ENCODE measurements around the gene GJA4. TPM values are rescaled to one million over a fixed set of nuclear protein-coding genes. Genes with fewer than 3 reads are reported as not detected.

The GJA4 gene
- total RNA-seq, 1 donor from 2014 or later: 22.3 TPM

DNA sequence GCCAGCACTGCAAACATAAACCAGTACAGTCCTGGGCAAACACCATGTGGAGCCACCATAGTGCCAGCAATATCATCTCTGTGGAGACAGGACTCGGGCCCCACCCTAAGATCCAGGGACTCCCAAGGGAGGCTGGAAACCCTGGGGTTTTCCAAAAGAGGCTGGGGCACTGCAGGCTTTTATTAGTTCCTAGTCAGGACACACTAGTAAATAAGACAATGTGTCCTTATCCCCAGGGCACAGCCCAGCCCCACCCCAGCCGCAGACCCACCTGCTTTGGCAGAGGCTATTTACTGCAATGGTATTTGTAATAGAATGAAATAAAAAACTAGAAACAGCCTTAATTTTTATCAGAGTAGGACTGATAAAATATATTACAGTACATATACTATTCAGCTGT lies 12.3 kb upstream of the GJA4 start:
- DNase-seq (ENCODE audit: low read depth, low spot score): no peak
- Mint-ChIP-seq H3K36me3 (ENCODE audit: low read depth) (no peaks in the 10 kb centered on the region), H3K9me3 (no peaks in the 10 kb centered on the region), H3K4me3 (no peak overlapping the region), H3K27me3 (ENCODE audit: low read depth) (peaks cover 79% of the 10 kb centered on the region), H3K4me1 (peaks cover 4% of the 10 kb centered on the region), H3K27ac (ENCODE audit: unreplicated experiment) (no peak overlapping the region)
- TF ChIP-seq, protein P1, sequence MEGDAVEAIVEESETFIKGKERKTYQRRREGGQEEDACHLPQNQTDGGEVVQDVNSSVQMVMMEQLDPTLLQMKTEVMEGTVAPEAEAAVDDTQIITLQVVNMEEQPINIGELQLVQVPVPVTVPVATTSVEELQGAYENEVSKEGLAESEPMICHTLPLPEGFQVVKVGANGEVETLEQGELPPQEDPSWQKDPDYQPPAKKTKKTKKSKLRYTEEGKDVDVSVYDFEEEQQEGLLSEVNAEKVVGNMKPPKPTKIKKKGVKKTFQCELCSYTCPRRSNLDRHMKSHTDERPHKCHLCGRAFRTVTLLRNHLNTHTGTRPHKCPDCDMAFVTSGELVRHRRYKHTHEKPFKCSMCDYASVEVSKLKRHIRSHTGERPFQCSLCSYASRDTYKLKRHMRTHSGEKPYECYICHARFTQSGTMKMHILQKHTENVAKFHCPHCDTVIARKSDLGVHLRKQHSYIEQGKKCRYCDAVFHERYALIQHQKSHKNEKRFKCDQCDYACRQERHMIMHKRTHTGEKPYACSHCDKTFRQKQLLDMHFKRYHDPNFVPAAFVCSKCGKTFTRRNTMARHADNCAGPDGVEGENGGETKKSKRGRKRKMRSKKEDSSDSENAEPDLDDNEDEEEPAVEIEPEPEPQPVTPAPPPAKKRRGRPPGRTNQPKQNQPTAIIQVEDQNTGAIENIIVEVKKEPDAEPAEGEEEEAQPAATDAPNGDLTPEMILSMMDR (conservative IDR thresholded peaks at IDR 0.05): no peak

- H3K36me3 Mint-ChIP-seq (ENCODE audit: low read depth): no peaks in the 10 kb centered on the region
- peak within 1 kb of the TSS; percentile 13 for H3K4me3 Mint-ChIP-seq
- no peak within 1 kb of the TSS for H3K27ac Mint-ChIP-seq (ENCODE audit: unreplicated experiment)
- no peaks in the 10 kb centered on the region for H3K9me3 Mint-ChIP-seq
- TF ChIP-seq, protein P1 (conservative IDR thresholded peaks at IDR 0.05): no peak
- DNase-seq (ENCODE audit: low read depth, low spot score): no peak
- H3K4me1 Mint-ChIP-seq: peaks cover 4% of the 10 kb centered on the region
- H3K27me3 Mint-ChIP-seq (ENCODE audit: low read depth): peaks cover 81% of the 10 kb centered on the region
These were observed 11.5 kb upstream of the GJA4 start, which contains the start of gene GJB3 for GRCh38 chr1:34781071-34781843. GJB3 (plus strand) TSS chr1:34781214; CDS start chr1:34784763, 3,549 bp downstream.

- H3K4me1 Mint-ChIP-seq: peaks cover 10% of the 10 kb centered on the region
- no peak for DNase-seq (ENCODE audit: low read depth, low spot score)
- peaks cover 85% of the 10 kb centered on the region for H3K27me3 Mint-ChIP-seq (ENCODE audit: low read depth)
- H3K4me3 Mint-ChIP-seq: no peak overlapping the region
- H3K27ac Mint-ChIP-seq (ENCODE audit: unreplicated experiment): no peak overlapping the region
- H3K9me3 Mint-ChIP-seq: no peaks in the 10 kb centered on the region
- TF ChIP-seq, protein P1 (conservative IDR thresholded peaks at IDR 0.05): no peak
- H3K36me3 Mint-ChIP-seq (ENCODE audit: low read depth): no peaks in the 10 kb centered on the region
These were observed 10.9 kb upstream of the GJA4 start for GRCh38 chr1:34781844-34782391.

DNA sequence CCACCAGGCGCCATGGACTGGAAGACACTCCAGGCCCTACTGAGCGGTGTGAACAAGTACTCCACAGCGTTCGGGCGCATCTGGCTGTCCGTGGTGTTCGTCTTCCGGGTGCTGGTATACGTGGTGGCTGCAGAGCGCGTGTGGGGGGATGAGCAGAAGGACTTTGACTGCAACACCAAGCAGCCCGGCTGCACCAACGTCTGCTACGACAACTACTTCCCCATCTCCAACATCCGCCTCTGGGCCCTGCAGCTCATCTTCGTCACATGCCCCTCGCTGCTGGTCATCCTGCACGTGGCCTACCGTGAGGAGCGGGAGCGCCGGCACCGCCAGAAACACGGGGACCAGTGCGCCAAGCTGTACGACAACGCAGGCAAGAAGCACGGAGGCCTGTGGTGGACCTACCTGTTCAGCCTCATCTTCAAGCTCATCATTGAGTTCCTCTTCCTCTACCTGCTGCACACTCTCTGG lies 8.0 kb upstream of the GJA4 start:
- Mint-ChIP-seq H3K27me3 (ENCODE audit: low read depth) (peaks cover 64% of the 10 kb centered on the region), H3K27ac (ENCODE audit: unreplicated experiment) (no peak overlapping the region), H3K9me3 (no peaks in the 10 kb centered on the region), H3K36me3 (ENCODE audit: low read depth) (no peaks in the 10 kb centered on the region), H3K4me3 (no peak overlapping the region), H3K4me1 (peaks cover 16% of the 10 kb centered on the region)
- DNase-seq (ENCODE audit: low read depth, low spot score): no peak
- TF ChIP-seq, protein P1 (conservative IDR thresholded peaks at IDR 0.05): no peak

DNA sequence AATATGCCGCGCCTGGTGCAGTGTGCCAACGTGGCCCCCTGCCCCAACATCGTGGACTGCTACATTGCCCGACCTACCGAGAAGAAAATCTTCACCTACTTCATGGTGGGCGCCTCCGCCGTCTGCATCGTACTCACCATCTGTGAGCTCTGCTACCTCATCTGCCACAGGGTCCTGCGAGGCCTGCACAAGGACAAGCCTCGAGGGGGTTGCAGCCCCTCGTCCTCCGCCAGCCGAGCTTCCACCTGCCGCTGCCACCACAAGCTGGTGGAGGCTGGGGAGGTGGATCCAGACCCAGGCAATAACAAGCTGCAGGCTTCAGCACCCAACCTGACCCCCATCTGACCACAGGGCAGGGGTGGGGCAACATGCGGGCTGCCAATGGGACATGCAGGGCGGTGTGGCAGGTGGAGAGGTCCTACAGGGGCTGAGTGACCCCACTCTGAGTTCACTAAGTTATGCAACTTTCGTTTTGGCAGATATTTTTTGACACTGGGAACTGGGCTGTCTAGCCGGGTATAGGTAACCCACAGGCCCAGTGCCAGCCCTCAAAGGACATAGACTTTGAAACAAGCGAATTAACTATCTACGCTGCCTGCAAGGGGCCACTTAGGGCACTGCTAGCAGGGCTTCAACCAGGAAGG lies 7.4 kb upstream of the GJA4 start:
- TF ChIP-seq, protein P1 (conservative IDR thresholded peaks at IDR 0.05): no peak
- H3K36me3 Mint-ChIP-seq (ENCODE audit: low read depth): no peaks in the 10 kb centered on the region
- peaks cover 61% of the 10 kb centered on the region for H3K27me3 Mint-ChIP-seq (ENCODE audit: low read depth)
- no peaks in the 10 kb centered on the region for H3K9me3 Mint-ChIP-seq
- no peak overlapping the region for H3K4me3 Mint-ChIP-seq
- no peak for DNase-seq (ENCODE audit: low read depth, low spot score)
- no peak overlapping the region for H3K27ac Mint-ChIP-seq (ENCODE audit: unreplicated experiment)
- H3K4me1 Mint-ChIP-seq: peaks cover 16% of the 10 kb centered on the region

Measured in neural crest cell (in vitro differentiated cells).